ENCODE data around the gene GPR45. TPM values are rescaled to one million over a fixed set of nuclear protein-coding genes. Genes with fewer than 3 reads are reported as not detected.

The GPR45 gene
- total and polyA plus RNA-seq, 2 donors (not counting 3 experiments of a cell fraction or from before 2014, with no cell fraction given) = not detected

GRCh38 chr2:105252271-105252670 lies 10.7 kb downstream of the GPR45 start:
- Histone ChIP-seq H3K27ac (ENCODE audit: insufficient read depth, low read depth, low read length) (no peak overlapping the region), H3K4me2 (ENCODE audit: insufficient read depth, low read length) (no peak overlapping the region), H3K9me1 (replicated peaks; ENCODE audit: control insufficient read depth, extremely low read depth, insufficient read depth, low read length) (no peaks in the 10 kb centered on the region), H2AFZ (ENCODE audit: low read depth, low read length) (no peak overlapping the region), H3K9me3 (replicated peaks; ENCODE audit: control insufficient read depth, insufficient read depth, low read length) (no peaks in the 10 kb centered on the region), H3K9ac (replicated peaks; ENCODE audit: extremely low read depth, insufficient read depth, low read length) (no peak overlapping the region), H3K4me3 (replicated peaks in 1 of 3; ENCODE audit: insufficient read depth in 1 of 3, low read depth in 1 of 3, low read length in 3 of 3) (no peak overlapping the region), H3K4me1 (ENCODE audit: control insufficient read depth, extremely low read depth, insufficient read depth, low read length) (no peaks in the 10 kb centered on the region), H3K79me2 (ENCODE audit: control insufficient read depth, insufficient read depth, low read length) (no peaks in the 10 kb centered on the region), H3K36me3 (ENCODE audit: control insufficient read depth in 2 of 2, extremely low read depth in 1 of 2, insufficient read depth in 2 of 2, low read length in 2 of 2) (no peaks in the 10 kb centered on the region), H4K20me1 (replicated peaks; ENCODE audit: control insufficient read depth, extremely low read depth, insufficient read depth, low read length) (no peaks in the 10 kb centered on the region), H3K27me3 (ENCODE audit: control insufficient read depth in 2 of 2, insufficient read depth in 2 of 2, low read length in 2 of 2) (no peaks in the 10 kb centered on the region)
- FAIRE-seq (no peak), DNase-seq (ENCODE audit: low read depth, low spot score) (no peak)
- ChIA-PET POLR2A (no interaction called here), CTCF (no interaction called here)
- BruUV-seq (replicated peaks) = no TSS peak
- dilution Hi-C loops (cut with MboI; ENCODE audit: extremely low pct_ligation_motif_present, low sequenced_read_pairs) (no loop called here), intact Hi-C loops (cut with micrococcal nuclease) (no loop called here)
- TF ChIP-seq POLR2A (IDR thresholded peaks at IDR 0.05; ENCODE audit: low read depth, low read length) = no peak
- TF ChIP-seq JUN (IDR thresholded peaks at IDR 0.05; ENCODE audit: borderline replicate concordance, insufficient read depth, insufficient read length, low read depth) = no peak
- no peak for TF ChIP-seq EZH2 (IDR thresholded peaks at IDR 0.05; ENCODE audit: borderline replicate concordance, low read depth, low read length, severe bottlenecking)
- TF ChIP-seq MAX (IDR thresholded peaks at IDR 0.05; ENCODE audit: insufficient read depth, insufficient read length) = no peak
- no peak for TF ChIP-seq FOS (IDR thresholded peaks at IDR 0.05; ENCODE audit: borderline replicate concordance, insufficient read depth, low read length)
- TF ChIP-seq MYC (IDR thresholded peaks at IDR 0.05; ENCODE audit: low read depth, low read length) = no peak
- no peak for TF ChIP-seq POLR2AphosphoS5 (IDR thresholded peaks at IDR 0.05; ENCODE audit: insufficient read depth, low read depth, low read length)
- no peak for TF ChIP-seq GATA2 (IDR thresholded peaks at IDR 0.05; ENCODE audit: insufficient read depth, insufficient read length, low read depth, low read length)
- TF ChIP-seq CTCF (IDR thresholded peaks at IDR 0.05; ENCODE audit: extremely low read depth in 1 of 2, insufficient read depth in 1 of 2, low read depth in 1 of 2, low read length in 2 of 2) = no peak

All from endothelial cell of umbilical vein (primary cell).